Measurements from ENCODE around the gene SNAP25.
A peak's percentile ranks its signal among the peaks of the same experiment; 100 is the strongest.

Gene SNAP25

GRCh38 chr20:10218536-10219451 lies at the start of gene SNAP25:
Gene SNAP25 (plus strand): TSS chr20:10218830. CDS start chr20:10275492, 56,662 bp downstream.
- H3K27me3 ChIP-seq, result peaks cover 0 to 22% of the 10 kb centered on the region in 2 donors
- H3K4me1 ChIP-seq, result peaks cover 0 to 13% (median 4%) of the 10 kb centered on the region in 4 donors
- intact Hi-C loops (cut with DNase I; ENCODE audit: low total_unique reads), result loop anchor here (10.0 kb wide), 1 partner anchor 216 kb away; the partner anchor contains the start of genes MKKS and SLX4IP
- H3K9me3 ChIP-seq, result no peaks in the 10 kb centered on the region
- H3K27ac ChIP-seq, result peak within 1 kb of the TSS; percentile 72 to 80
- no peaks in the 10 kb centered on the region for H3K36me3 ChIP-seq
- peak within 1 kb of the TSS; percentile 49 to 56 for H3K4me3 ChIP-seq
- peak; percentile 23 to 81 for DNase-seq
- TF ChIP-seq CTCF (IDR thresholded peaks at IDR 0.05), result no peak

DNA sequence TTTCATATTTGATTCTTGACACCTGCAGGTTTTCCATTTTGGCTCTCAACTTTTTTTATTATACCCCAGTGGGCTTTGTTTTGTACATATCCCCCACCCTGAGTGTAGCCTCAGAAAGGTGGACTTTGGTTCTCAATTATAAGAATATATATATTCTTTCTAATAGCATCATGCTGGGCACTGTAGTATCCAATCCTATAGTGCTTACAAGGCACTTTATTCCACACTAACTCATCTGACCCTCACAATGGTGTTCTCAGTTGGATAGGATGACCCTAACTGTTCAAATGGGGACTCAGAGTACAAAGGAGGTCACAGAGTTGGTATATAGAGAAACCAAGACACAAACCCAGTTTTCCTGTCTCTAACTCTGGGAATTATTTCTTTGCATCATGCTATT lies 48.9 kb upstream of the SNAP25 start:
- TF ChIP-seq CTCF (IDR thresholded peaks at IDR 0.05), result no peak
- DNase-seq, result no peak

DNA sequence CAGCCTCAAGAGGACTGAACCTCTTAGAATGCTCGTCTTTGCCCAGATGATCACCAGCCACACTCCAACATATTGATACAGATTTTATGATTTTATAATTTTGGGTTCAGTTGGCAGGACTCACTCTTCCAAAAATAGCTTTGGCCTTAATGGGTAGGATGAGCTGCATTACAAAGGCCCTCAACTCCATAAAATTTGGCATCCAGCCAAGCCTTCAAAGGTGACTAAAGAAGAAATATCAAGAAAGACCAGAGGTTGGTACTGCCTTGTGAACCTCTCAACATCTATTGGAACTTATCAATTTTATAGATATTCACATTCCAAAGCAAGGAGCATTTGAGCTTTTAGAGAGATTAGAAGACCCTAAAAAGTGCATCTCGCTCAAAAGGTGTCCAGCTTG lies 48.4 kb upstream of the SNAP25 start:
- TF ChIP-seq CTCF (IDR thresholded peaks at IDR 0.05), result no peak
- H3K27me3 ChIP-seq, result no peaks in the 10 kb centered on the region
- DNase-seq, result no peak
- H3K36me3 ChIP-seq, result no peaks in the 10 kb centered on the region
- H3K9me3 ChIP-seq, result no peaks in the 10 kb centered on the region
- H3K27ac ChIP-seq, result no peak overlapping the region
- no peak overlapping the region for H3K4me3 ChIP-seq
- intact Hi-C loops (cut with DNase I; ENCODE audit: low total_unique reads), result loop anchor here (5.0 kb wide), 1 partner anchor 42 kb away; no protein-coding TSS in a partner anchor
- H3K4me1 ChIP-seq, result peaks cover 0 to 15% (median 5%) of the 10 kb centered on the region in 4 donors

More for the DNA sequence above, 48.9 kb upstream of the SNAP25 start:
- no peaks in the 10 kb centered on the region for H3K36me3 ChIP-seq
- H3K4me1 ChIP-seq, result peaks cover 0 to 15% (median 5%) of the 10 kb centered on the region in 4 donors
- H3K4me3 ChIP-seq, result no peak overlapping the region
- H3K9me3 ChIP-seq, result no peaks in the 10 kb centered on the region
- no peak overlapping the region for H3K27ac ChIP-seq
- intact Hi-C loops (cut with DNase I; ENCODE audit: low total_unique reads), result loop anchor here (5.0 kb wide), 1 partner anchor 43 kb away; no protein-coding TSS in a partner anchor
- H3K27me3 ChIP-seq, result no peaks in the 10 kb centered on the region

DNA sequence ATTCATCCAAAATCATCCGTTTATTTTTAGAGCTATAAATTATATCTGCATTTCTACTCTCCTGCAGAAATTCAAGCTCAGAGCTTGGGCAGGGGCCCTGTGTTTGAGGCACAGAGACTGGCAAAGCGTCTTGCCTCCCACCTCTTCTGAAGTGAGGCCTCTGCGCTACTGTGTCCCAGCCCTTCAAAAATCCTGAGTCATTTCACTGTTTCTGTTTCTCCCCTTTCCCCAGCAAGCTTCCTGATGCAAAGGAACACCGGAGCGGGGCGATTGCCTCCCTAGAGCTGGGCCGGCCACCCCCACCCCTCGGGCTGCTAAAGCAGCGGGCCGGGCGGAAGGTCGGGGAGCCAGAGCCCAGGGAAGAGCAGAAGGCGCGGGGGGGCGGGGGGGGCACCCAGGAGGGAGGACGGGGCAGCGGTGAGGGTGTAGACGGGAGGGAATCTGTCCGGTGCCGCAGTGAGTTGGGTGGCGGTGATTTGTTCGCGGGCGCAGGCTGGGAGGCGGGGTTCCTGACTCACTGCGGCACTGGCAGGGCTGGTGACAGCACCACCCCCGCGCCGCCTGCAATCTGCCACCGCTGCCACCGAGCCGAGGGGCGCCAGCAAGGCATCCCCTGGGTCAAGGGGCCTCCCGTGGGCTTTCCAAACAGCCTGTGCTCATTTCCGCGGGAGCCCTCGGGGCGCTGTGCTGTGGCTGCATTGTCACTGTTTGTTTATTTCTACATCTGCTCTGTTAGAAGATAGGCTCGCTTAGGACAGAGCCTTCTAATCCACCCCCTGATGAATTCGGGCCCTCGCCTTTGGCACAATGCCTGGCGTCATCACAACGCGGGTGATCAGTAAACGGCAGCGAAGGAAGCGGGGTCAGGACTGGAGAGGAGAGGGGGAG lies 46.5 kb upstream of the SNAP25 start:
- Histone ChIP-seq H3K4me3 (peak overlapping the region; percentile 44 to 58), H3K27ac (peak overlapping the region; percentile 42 to 47), H3K36me3 (no peaks in the 10 kb centered on the region), H3K27me3 (no peaks in the 10 kb centered on the region), H3K4me1 (peaks cover 0 to 15% (median 5%) of the 10 kb centered on the region in 4 donors), H3K9me3 (no peaks in the 10 kb centered on the region)
- intact Hi-C loops (cut with DNase I; ENCODE audit: low total_unique reads), result loop anchor here (5.0 kb wide), 1 partner anchor 40 kb away; no protein-coding TSS in a partner anchor
- TF ChIP-seq CTCF (IDR thresholded peaks at IDR 0.05), result no peak
- peak; percentile 40 to 73 for DNase-seq

- DNase-seq, result no peak
- no peak for TF ChIP-seq CTCF (IDR thresholded peaks at IDR 0.05)
- no peak overlapping the region for H3K4me3 ChIP-seq
- intact Hi-C loops (cut with DNase I; ENCODE audit: low total_unique reads), result loop anchor here (5.0 kb wide), 1 partner anchor 39 kb away; no protein-coding TSS in a partner anchor
- peaks cover 0 to 15% (median 5%) of the 10 kb centered on the region in 4 donors for H3K4me1 ChIP-seq
- no peaks in the 10 kb centered on the region for H3K36me3 ChIP-seq
- H3K27me3 ChIP-seq, result no peaks in the 10 kb centered on the region
- no peak overlapping the region for H3K27ac ChIP-seq
- no peaks in the 10 kb centered on the region for H3K9me3 ChIP-seq
Observed at GRCh38 chr20:10172998-10173655, 45.5 kb upstream of the SNAP25 start.
